Stimulated activated CD4-positive, alpha-beta T cell treated with anti-CD3 and anti-CD28 coated beads, TNF-alpha, amount 100 ng/mL, for 1 hour (primary cell): ENCODE results near the gene METTL25.
"Not testable (repeated sequence)": the region's sequence is repeated elsewhere in the genome, so short reads cannot be mapped to it uniquely, and the experiment has no call there.

Source experiments
- DNase-seq, 3 donors: peaks; one replicate each; pipeline ENCODE4 v3.0.0-alpha.2; 2020; ENCODE audit warnings: low read depth in 3 of 3, low spot score in 1 of 3

Gene METTL25, protein sequence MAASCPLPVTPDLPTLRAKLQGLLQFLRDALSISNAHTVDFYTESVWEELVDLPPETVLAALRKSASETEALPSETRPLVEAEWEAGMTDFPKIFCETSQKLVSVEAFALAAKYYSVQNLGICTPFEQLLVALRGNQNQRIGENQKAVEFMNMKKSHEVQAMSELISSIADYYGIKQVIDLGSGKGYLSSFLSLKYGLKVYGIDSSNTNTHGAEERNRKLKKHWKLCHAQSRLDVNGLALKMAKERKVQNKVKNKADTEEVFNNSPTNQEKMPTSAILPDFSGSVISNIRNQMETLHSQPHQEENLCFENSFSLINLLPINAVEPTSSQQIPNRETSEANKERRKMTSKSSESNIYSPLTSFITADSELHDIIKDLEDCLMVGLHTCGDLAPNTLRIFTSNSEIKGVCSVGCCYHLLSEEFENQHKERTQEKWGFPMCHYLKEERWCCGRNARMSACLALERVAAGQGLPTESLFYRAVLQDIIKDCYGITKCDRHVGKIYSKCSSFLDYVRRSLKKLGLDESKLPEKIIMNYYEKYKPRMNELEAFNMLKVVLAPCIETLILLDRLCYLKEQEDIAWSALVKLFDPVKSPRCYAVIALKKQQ

DNA sequence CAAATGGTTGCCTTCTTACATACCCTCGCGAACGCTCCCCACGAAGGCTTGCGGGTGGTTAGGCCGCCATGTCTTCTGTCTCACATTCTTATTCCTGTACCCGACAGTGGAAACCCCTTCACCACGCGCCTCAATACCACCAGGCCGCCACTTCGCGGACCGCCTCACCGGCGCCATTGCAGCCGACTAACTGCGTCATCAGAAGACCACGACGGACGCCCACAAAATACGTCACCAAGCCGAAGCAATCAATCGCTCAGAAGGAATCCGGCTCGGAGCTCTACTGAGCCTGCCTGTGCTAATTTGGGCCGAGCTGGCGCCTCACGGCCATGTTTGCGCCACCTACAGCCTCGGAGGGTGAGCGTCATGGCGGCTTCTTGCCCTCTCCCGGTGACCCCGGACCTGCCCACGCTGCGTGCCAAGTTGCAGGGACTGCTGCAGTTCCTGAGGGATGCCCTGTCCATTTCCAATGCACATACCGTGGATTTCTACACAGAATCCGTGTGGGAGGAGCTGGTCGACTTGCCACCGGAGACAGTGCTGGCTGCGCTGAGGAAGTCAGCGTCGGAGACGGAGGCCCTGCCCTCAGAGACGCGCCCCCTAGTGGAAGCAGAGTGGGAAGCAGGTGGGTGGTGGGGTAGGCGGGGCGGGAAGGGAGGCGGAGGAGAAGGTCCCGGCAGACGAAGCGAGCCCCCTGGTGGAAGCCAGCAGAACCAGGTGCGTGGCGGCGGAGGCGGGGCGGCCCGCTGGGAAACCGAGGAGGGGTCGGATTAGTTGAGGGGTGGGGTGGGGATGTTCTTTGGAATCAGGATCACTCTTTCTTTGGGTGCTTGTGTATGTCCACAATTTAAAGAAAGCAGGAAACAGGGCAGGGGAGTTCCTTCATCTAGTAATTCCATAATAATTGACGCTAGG is at the start of gene METTL25, which contains the start of gene CCDC59:
Gene METTL25, plus strand, starts transcription at position 330 of the 915 bp plus-strand sequence. Its CDS starts 37 bp downstream, at position 367.
Gene CCDC59, minus strand, starts transcription at position 188 of the 915 bp plus-strand sequence. Its CDS starts 11 bp downstream, at position 177.
- DNase-seq, result peak; percentile 95 to 97 (median 95)

DNA sequence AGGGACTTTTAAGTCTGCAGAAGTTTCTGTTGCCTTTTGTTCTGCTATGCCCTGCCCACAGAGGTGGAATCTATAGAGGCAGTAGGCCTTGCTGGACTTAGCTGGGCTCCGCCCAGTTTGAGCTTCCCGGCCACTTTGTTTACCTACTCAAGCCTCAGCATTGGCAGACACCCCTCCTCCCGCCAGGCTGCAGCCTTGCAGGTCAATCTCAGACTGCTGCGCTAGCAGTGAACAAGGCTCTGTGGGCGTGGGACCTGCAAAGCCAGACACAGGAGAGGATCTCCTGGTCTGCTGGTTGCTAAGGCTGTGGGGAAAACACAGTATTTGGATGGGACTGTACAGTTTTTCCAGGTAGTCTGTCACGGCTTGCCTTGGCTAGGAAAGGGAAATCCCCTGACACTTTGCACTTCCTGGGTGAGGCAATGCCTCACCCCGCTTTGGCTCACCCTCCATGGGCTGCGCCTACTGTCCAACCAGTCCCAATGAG is 43.9 kb upstream of the METTL25 start:
- DNase-seq, result no peak

DNA sequence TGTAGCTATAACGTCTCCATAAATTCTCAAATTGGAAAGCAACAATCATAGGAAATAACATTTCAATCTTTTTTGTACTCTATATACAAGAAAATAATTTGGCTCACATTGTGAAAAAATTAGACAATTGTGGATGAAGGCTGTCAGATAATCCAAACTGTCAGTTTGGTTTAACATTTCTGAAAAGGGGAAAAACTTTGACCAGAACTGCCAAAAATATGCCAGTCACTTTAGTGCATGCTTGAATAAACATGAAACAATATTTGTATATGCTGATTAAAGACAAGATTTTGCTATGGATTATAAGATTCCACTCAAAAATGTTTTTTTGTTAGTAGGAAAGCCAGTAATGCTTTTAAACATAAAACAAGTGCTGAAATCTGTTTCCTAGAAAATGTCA is 39.1 kb upstream of the METTL25 start:
- DNase-seq, result no peak

DNA sequence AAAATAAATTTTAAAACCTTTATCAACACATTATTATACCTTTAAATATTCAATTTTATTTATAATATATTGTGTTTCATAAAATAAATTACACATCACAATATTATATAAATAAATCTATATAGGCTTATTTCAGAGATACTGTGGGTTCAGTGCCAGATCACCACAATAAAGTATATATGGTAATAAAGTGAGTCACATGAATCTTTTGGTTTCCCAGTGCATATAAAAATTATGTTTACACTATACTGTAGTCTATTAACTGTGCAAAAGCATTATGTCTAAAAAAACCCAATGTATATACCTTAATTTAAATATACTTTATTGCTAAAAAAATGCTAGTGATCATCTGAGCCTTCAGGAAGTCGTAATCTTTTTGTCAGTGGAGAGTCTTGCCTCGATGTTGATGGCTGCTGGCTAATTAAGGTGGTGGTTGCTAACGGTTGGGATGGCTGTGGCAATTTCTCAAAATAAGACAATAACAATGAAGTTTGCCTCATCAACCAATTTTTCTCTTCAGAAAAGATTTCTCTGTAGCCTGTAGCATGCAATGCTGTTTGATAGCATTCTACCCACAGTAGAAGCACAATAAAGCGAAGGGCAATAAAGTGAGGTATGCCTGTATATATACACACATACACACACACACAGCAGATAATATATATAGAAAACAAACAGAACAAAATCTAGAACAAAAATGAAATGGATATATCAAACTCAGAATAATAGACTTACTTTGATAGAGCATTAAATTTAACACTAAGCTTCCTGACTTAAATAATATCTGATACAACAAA is 32.6 kb upstream of the METTL25 start:
- no peak for DNase-seq

DNA sequence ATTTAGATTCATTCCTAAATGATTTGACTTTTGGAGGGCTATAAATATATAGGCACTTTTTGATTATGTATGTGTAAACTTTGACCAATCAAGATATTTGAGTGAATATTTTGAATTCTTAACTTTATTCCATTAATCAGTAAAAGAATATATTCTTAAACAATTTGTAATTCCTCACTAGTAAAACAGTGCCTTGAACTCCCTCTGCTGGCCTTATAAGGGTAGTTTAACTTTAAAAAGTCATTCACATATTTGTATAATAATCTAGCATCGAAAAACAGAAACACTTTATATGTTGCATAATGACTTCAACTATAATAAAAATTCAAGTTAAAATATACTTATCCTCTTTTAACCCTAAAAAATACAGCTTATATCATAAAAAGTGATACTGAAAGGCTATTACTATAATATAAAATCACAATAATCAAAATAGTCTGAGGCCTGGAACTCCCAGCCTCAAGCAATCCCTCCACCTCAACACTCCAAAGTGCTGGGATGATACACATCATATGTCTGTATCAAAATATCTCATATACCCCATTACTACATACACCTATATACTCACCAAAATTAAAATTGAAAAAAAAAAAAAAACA is 31.3 kb upstream of the METTL25 start:
- no peak for DNase-seq

DNA sequence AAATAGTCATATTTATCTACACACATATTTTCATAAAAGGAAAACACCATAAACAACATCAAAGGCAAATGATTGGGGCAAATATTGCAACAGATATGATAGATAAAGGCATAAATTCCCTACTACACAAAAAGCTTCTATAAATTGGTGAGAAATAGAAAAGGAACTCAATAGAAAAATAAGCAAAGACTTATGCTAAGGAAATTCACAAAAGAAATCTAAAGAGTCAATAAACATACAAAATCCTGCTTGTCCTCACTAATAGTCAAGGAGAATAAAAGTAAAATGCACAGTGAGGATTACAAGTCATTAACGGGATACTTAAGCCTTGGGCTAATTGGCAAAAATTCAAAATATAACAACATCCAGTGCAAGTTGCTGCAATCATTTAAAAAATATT is 30.5 kb upstream of the METTL25 start:
- no peak for DNase-seq

DNA sequence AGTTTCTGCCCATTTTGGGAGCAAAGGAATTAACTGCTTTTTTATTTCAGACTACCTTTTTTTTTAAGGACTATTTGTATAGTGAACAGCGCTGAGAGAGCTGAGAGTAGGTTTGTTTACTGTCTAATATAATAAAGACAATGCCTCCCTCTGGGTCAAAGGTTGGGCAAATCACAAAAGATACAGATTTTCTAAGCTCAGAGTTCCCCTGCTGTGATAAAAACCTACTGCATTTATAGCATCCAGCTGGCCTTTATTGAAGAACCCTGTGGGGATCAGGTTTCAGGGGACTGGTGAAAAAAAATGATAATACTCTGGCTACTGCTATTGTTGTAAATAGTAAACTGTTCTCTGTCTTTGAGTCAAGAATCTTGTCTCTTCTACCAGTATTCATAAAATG is 28.8 kb upstream of the METTL25 start:
- no peak for DNase-seq

DNA sequence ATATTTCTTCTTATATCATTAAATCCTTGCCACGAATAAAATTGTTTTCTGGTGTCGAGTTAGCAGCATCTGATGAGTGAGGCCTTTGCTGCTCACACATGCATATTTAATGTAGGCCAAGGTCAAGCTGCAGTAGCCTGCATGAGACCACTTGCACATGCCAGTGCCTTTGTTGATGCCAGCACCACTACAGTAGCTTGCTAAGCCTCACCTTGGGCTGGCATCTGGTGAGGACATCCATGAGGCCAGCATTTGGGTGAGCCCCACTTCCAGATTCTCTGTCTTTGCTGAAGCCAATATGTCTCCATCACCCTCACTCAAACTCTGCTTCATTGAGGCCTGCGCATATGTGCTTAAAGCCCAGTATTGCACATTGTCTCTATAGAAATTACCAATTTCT is 8.2 kb upstream of the METTL25 start:
- no peak for DNase-seq

DNA sequence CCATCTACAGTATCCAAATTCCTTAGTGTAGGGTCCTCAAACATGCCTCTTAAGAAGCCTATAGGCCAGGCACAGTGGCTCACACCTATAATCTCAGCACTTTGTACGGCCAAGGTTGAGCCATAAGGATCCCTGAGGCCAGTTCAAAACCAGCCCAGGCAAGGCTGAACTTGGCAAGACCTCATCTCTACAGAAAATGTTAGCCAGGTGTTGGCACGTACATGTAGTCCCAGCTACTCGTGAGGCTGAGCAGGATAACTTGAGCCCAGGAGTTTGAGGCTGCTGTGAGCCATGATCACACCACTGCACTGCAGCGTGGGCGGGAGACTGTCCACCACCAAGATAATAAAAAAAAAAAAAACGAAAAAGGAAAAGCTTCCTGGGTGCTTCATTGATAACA is 6.9 kb upstream of the METTL25 start:
- DNase-seq, result no peak

DNA sequence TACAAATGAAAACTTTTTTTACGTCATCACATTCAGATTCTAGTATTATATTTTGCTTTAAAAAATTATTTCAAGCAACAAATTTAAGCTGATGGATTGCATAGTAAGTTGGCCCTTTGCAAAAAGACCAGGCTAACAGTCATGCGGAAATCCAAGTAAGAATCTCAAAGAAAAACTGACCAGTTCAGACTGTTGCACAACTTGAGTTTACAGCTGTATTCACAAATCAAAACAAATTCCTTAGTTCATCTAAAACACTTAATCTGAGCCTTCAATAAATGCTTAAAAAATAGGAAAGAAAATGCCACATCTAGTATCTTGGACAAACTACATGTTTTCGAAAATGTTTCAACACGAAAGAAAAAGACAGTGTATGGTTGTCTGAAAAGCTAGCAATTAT is 989 bp upstream of the METTL25 start:
- no peak for DNase-seq

DNA sequence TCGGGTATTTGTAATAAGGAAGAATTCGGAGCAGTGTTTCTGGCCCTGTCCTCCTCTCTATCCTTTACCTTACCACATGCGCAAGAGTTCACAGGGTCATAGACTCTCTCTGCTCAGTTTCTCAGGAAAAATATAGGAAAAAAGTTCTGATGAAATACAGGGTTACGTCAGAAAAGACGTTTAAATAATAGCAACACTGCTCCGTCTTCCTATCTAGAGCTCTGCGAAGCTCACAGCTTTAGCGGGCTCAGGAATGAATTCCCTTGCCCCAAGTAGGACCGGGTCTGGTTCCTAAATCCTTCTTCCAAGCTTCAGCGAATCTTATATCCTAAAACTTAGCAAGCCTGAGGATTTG is 507 bp upstream of the METTL25 start:
- DNase-seq, result no peak

DNA sequence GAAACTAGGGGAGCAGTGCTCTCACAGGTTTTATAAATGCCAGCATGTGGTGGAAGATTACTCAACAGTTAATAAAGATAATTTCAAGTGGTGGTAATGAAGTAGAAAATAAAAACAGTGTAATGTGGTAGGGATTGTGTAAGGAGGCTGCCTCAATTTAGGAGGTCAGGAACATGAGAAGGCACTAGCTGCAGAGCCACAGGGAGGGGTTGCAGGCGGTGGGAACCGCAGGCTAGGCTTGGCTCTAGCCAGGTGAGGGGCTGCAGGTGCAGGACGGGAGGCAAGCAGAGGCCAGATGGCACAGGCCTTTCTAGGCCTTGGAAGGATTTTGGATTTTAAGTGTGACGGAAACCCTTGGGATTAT is 768 bp downstream of the METTL25 start:
- no peak for DNase-seq

DNA sequence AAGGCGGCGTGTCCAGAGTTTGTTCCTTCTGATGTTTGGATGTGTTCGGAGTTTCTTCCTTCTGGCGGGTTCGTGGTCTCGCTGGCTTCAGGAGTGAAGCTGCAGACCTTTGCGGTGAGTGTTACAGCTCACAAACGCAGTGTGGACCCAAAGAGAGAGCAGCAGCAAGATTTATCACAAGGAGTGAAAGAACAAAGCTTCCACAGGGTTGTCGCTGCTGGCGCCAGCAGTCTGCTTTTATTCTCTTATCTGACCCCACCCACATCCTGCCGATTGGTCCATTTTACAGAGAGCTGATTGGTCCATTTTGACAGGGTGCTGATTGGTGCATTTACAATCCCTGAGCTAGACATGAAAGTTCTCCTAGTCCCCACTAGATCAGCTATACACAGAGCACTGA is 2.5 kb downstream of the METTL25 start:
- not testable (repeated sequence) for DNase-seq

DNA sequence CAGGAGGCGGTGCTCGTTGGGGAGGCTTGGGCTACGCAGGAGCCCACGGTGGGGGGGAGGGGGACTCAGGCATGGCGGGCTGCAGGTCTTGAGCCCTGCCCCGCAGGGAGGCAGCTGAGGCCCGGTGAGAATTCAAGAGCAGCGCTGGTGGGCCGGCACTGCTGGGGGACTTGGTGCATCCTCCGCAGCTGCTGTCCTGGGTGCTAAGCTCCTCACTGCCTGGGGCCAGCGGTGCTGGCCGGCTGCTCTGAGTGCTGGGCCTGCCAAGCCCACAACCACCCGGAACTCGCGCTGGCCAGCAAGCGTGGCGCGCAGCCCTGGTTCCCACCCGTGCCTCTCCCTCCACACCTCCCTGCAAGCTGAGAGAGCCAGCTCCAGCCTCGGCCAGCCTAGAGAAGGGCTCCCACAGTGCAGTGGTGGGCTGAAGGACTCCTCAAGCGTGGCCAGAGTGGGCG is 3.2 kb downstream of the METTL25 start:
- DNase-seq, result no peak

DNA sequence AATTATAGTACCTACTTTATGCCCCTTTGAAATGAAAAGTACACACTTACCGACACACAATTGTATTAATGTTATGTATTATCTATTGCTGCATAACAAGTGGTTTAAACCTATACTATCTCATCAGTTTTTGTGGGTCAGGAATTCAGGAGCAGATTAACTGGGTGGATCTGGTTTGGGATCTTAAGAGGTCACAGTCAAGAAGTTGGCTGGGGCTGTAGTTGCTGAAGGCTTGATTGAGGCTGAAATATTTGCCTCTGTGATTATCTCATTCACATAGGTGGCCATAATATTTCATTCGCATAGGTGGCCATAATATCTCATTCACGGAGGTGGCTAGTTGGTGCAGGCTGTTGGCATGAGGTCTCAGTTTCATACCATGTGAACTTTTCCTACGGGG is 5.7 kb downstream of the METTL25 start:
- DNase-seq, result no peak

DNA sequence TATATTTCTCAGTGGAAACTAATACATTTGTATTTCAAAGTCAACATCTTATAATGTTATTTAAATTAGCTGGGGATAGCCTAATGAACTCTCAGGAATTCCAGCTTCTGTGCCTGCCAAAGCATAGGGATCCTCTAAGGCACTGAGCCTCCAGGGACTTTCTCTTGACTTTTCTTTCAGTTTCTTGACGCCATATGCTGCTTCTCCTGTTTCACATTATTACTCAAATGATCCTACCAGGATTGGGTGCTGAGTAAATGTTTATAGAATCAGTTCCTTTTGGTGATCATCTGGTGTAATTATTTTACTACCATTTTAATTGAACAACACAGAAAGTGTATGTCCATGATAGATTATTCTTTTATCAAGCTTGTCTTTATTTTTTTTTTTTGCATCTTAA is 7.9 kb downstream of the METTL25 start:
- DNase-seq, result no peak

DNA sequence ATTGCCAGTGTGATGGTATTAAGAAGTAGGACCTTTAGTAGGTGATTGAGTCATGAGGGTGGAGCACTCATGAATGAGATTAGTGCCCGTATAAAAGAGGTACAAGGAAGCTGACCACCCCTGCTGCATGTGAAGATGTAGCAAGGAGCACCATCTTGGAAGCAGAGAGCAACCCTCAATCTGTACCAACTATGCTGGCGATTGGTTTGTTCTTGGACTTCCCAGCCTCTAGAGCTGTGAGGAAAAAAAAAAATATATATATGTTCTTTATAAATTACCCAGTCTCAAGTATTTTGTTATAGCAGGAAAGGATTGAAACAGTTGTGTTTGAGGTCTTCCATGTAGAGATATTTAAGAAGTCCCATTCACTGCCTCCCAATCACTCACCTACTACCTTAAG is 16.9 kb downstream of the METTL25 start:
- DNase-seq, result no peak

DNA sequence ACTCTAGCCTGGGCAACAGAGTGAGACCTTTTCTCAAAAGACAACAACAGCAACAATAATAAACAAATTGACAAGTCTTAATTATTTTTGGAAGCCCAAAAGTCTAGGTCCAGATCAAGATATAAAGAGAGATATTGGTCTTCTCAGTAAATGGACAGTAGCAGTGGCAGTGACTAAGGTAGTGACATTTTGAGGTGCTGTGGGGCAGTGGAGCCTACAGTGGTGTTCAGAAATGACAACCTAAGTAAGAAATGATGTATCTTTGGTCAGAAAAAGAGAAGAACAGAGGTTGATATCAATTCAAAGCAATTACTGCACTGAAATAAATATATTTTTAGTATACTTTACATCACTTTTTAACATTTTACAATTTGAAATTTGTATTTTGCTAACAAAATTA is 20.7 kb downstream of the METTL25 start:
- DNase-seq, result no peak

DNA sequence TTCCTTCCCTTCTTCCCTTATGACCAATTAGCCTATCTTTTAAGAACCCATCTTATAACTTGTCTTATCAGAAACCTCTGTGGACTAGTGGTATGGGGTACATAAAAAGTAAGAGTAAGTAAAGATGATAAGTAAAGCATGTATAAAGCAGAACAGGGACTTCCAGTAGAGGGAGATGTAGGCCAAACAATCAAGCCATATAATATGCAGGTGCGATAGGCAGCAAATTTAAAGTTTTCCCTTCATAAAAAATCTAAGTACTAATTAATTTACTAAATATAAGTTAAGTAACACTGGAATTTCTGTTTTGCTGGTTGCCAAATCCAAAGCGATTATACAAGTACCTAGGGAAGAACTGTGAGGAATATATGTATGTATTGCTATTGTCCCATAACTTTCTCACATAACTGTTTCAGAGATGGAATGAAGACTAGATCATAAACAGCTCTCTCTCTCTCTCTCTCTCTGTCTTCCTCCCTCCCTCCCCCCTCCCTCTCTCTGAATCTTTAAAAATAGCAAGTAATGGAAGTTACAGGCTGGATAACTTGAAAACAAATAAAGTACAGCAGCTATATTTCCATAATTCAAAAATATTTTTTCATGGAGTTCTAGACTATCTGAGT is 25.7 kb downstream of the METTL25 start:
- DNase-seq, result no peak

DNA sequence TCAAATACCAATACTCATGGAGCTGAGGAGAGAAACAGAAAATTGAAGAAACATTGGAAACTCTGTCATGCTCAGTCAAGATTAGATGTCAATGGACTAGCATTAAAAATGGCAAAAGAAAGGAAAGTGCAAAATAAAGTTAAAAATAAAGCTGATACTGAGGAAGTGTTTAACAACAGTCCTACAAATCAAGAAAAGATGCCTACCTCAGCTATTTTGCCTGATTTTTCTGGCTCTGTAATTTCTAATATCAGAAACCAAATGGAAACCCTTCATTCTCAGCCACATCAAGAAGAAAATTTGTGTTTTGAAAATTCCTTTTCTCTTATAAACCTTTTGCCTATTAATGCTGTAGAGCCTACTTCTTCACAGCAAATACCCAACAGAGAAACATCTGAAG is 40.5 kb downstream of the METTL25 start:
- no peak for DNase-seq
